HL-60 (cell line): ENCODE measurements around the gene WNT16.

Experiments used
- DNase-seq, 2 experiments: peaks; one replicate each; pipeline ENCODE4 v3.0.0-alpha.2; 2010 to 2020; ENCODE audit warnings: low read depth in 1 of 2, low spot score in 1 of 2
- H3K27ac ChIP-seq: fragments of 250-450 bp; sonication (Bioruptor Pico); replicated peaks from 2 replicates; pipeline ENCODE4 v1.5.1; 2020; ENCODE audit warnings: mild to moderate bottlenecking, moderate library complexity
- H3K27me3 ChIP-seq: fragments of 250-450 bp; sonication (Bioruptor Pico); 2 replicates; pipeline ENCODE4 v1.5.1; 2021; ENCODE audit warnings: mild to moderate bottlenecking, moderate library complexity; ENCODE audit not compliant: insufficient read depth, poor library complexity, severe bottlenecking
- H3K4me3 ChIP-seq: replicated peaks from 2 replicates; pipeline ENCODE4 v1.5.1; 2011; ENCODE audit warnings: mild to moderate bottlenecking, control low read depth, low read length; ENCODE audit not compliant: insufficient read depth
- CTCF ChIP-seq: IDR thresholded peaks from one replicate; pipeline ENCODE4 v1.5.1; 2011; ENCODE audit warnings: low read length, control low read depth, inconsistent platforms; ENCODE audit not compliant: insufficient read depth
- GABPA ChIP-seq: IDR thresholded peaks from 2 replicates; pipeline ENCODE4 v1.6.1; 2012; ENCODE audit warnings: low read depth
- POLR2AphosphoS5 ChIP-seq: IDR thresholded peaks from 2 replicates; pipeline ENCODE4 v1.6.1; 2012; ENCODE audit warnings: low read depth
- REST ChIP-seq: IDR thresholded peaks from 2 replicates; pipeline ENCODE4 v1.6.1; 2012; ENCODE audit warnings: low read depth; ENCODE audit not compliant: insufficient replicate concordance
- SPI1 ChIP-seq: IDR thresholded peaks from 2 replicates; pipeline ENCODE4 v1.6.1; 2012; ENCODE audit warnings: low read depth, mild to moderate bottlenecking, borderline replicate concordance

Gene WNT16

GRCh38 chr7:121343302-121343701, 14.5 kb downstream of the WNT16 start:
- DNase-seq, result no peak
- H3K27ac ChIP-seq, result no peak overlapping the region
- no peak overlapping the region for H3K4me3 ChIP-seq
- no peaks in the 10 kb centered on the region for H3K27me3 ChIP-seq
- TF ChIP-seq GABPA (no peak), SPI1 (no peak), POLR2AphosphoS5 (no peak), CTCF (no peak), REST (no peak)

GRCh38 chr7:121344093-121344492, 15.3 kb downstream of the WNT16 start:
- no peak for DNase-seq
- H3K4me3 ChIP-seq, result no peak overlapping the region
- no peaks in the 10 kb centered on the region for H3K27me3 ChIP-seq
- TF ChIP-seq REST (no peak), GABPA (no peak)
- no peak overlapping the region for H3K27ac ChIP-seq

GRCh38 chr7:121344497-121344896, 15.7 kb downstream of the WNT16 start:
- Histone ChIP-seq H3K4me3 (no peak overlapping the region), H3K27me3 (no peaks in the 10 kb centered on the region), H3K27ac (no peak overlapping the region)
- no peak for TF ChIP-seq GABPA
- no peak for TF ChIP-seq REST
- no peak for TF ChIP-seq POLR2AphosphoS5
- no peak for TF ChIP-seq CTCF
- no peak for TF ChIP-seq SPI1
- DNase-seq, result no peak

- TF ChIP-seq CTCF, result no peak
- no peak for TF ChIP-seq SPI1
- TF ChIP-seq GABPA, result no peak
- no peak for TF ChIP-seq REST
- no peak for TF ChIP-seq POLR2AphosphoS5
- no peaks in the 10 kb centered on the region for H3K27me3 ChIP-seq
- no peak for DNase-seq
- no peak overlapping the region for H3K4me3 ChIP-seq
- no peak overlapping the region for H3K27ac ChIP-seq
These were observed 22.9 kb downstream of the WNT16 start for GRCh38 chr7:121351682-121352081.
